HepG2 (cell line): ENCODE data around the gene C11orf21. TPM values are rescaled to one million over a fixed set of nuclear protein-coding genes. Genes with fewer than 3 reads are reported as not detected.
A peak's percentile ranks its signal among the peaks of the same experiment; 100 is the strongest.

Experiments used
- ATAC-seq: fragments of 200-7000 bp; cut with Tn5 transposase; 3 replicates; pipeline ENCODE4 v1.9.1; 2020; ENCODE audit warnings: mild to moderate bottlenecking, moderate library complexity
- BruUV-seq: library from RNA; stranded (reverse); fragments of 400-500 nt; replicated peaks from 2 replicates; lab custom pipeline; 2021; lab: Mats Ljungman, UMichigan
- CTCF ChIA-PET: fragments of 300-600 bp; formaldehyde crosslinking; extraction: SDS; loops from one replicate; lab custom pipeline; 2021; ENCODE audit warnings: low total read pairs, inconsistent platforms, low intra/inter-chr PET ratio; lab: Yijun Ruan, JAX
- POLR2A ChIA-PET: fragments of 350-600 bp; sonication (Branson Sonifier 250); formaldehyde crosslinking; loops from one replicate; lab custom pipeline; 2020; ENCODE audit warnings: antibody characterized with exemption, inconsistent platforms; lab: Yijun Ruan, JAX
- DNase-seq: peaks from one replicate; pipeline ENCODE4 v3.0.0-alpha.2; 2015; ENCODE audit warnings: low spot score
- FAIRE-seq: peaks from 3 replicates; lab custom pipeline; 2011; peaks lifted over from hg19 to GRCh38; lab: Jason Lieb, UNC
- H2AFZ ChIP-seq: one replicate; pipeline ENCODE4 v1.6.1; 2011; ENCODE audit warnings: low read length, inconsistent platforms
- H3K27ac ChIP-seq: fragments of 300-600 bp; 3 replicates; pipeline ENCODE4 v1.8.0; 2011; ENCODE audit warnings: mixed run types, mild to moderate bottlenecking, mixed read lengths, low read length, inconsistent platforms; ENCODE audit not compliant: insufficient read depth; ENCODE audit errors: extremely low read length
- H3K27me3 ChIP-seq, 2 experiments: fragments of 200-600 bp in 1 of 2; 2 replicates in 1 of 2; 3 replicates in 1 of 2; pipeline versions ENCODE4 v1.6.0 to v1.8.0; 2011; ENCODE audit warnings: low read length in 2 of 2, mild to moderate bottlenecking in 2 of 2, moderate library complexity in 2 of 2, inconsistent platforms in 1 of 2; ENCODE audit not compliant: insufficient read depth in 2 of 2, control insufficient read depth in 1 of 2
- H3K36me3 ChIP-seq, 2 experiments: fragments of 200-600 bp in 1 of 2; replicated peaks in 1 of 2; 2 replicates in 1 of 2; 3 replicates in 1 of 2; pipeline versions ENCODE4 v1.5.1 to v1.8.0; 2011; ENCODE audit warnings: low read length in 2 of 2, inconsistent platforms in 1 of 2; ENCODE audit not compliant: insufficient read depth in 2 of 2, control insufficient read depth in 1 of 2
- H3K4me1 ChIP-seq: 2 replicates; pipeline ENCODE4 v1.5.1; 2012; ENCODE audit warnings: low read length, inconsistent platforms; ENCODE audit not compliant: insufficient read depth
- H3K4me2 ChIP-seq: 2 replicates; pipeline ENCODE4 v1.6.0; 2011; ENCODE audit warnings: low read depth, low read length, inconsistent platforms
- H3K4me3 ChIP-seq, 3 experiments: fragments of 200-600 bp in 1 of 3; sonication (generic), shearing (Covaris generic) in 1 of 3; replicated peaks in 1 of 3; 2 replicates each; pipeline ENCODE4 v1.5.1; 2011 to 2016; ENCODE audit warnings: low read length in 3 of 3, inconsistent platforms in 2 of 3, low read depth in 2 of 3, mild to moderate bottlenecking in 2 of 3, control low read depth in 1 of 3, mixed read lengths in 1 of 3; ENCODE audit not compliant: insufficient read depth in 1 of 3
- H3K79me2 ChIP-seq: one replicate; pipeline ENCODE4 v1.6.1; 2011; ENCODE audit warnings: low read length, inconsistent platforms; ENCODE audit not compliant: insufficient read depth
- H3K9ac ChIP-seq: 2 replicates; pipeline ENCODE4 v1.6.0; 2011; ENCODE audit warnings: mild to moderate bottlenecking, low read depth, low read length, inconsistent platforms; ENCODE audit not compliant: insufficient read depth
- H3K9me3 ChIP-seq: 2 replicates; pipeline ENCODE4 v1.5.1; 2012; ENCODE audit warnings: mild to moderate bottlenecking, low read length
- H4K20me1 ChIP-seq: 2 replicates; pipeline ENCODE4 v1.6.0; 2011; ENCODE audit warnings: inconsistent platforms, mild to moderate bottlenecking, low read length, moderate library complexity; ENCODE audit not compliant: insufficient read depth
- CEBPB ChIP-seq: IDR thresholded peaks from 2 replicates; pipeline ENCODE4 v1.6.1; 2011; ENCODE audit warnings: low read depth, low read length, improper control_type of control experiment, borderline replicate concordance
- ZNF280D ChIP-seq: sonication (generic); formaldehyde crosslinking; IDR thresholded peaks from 2 replicates; pipeline ENCODE4 v1.5.1; 2020; ENCODE audit warnings: mild to moderate bottlenecking, missing genetic modification reagents
- ZNF550 ChIP-seq: sonication (generic); formaldehyde crosslinking; IDR thresholded peaks from 2 replicates; pipeline ENCODE4 v1.4.0; 2020; ENCODE audit warnings: mild to moderate bottlenecking, missing genetic modification reagents, borderline replicate concordance
- ZNF891 ChIP-seq: sonication (generic); formaldehyde crosslinking; IDR thresholded peaks from 2 replicates; pipeline ENCODE4 v1.5.0; 2020; ENCODE audit warnings: mild to moderate bottlenecking, missing genetic modification reagents
- WGBS: methylation state at CpG from one replicate; pipeline ENCODE4 v1.1.6; 2017; ENCODE audit warnings: low lambda C conversion rate; 5-methylcytosine and 5-hydroxymethylcytosine counted together
- in situ Hi-C: cut with HindIII; loops from 2 replicates; pipeline ENCODE4 v1.10.0; 2017; ENCODE audit warnings: low pct_unique_long_range_greater_than_20kb; ENCODE audit not compliant: extremely low pct_ligation_motif_present
- intact Hi-C: fragments of 100-400 bp; cut with micrococcal nuclease; formaldehyde crosslinking; loops from one replicate; pipeline ENCODE4 v1.10.0; 2022; ENCODE audit not compliant: unreplicated experiment
- polyA plus RNA-seq, 8 experiments: library from polyadenylated mRNA; depleted of rRNA in 3 of 8; stranded (reverse) in 7 of 8; unstranded in 1 of 8; fragments of >200 nt; fragmentation: Illumina TruSeq in 4 of 8; extraction: Trizol in 4 of 8; gene quantifications; 2 replicates each; pipeline versions ENCODE4 v1.2.1 to v1.2.3, GENCODE V29; 2011 to 2016; ENCODE audit warnings: low read depth in 4 of 8, missing spikeins in 1 of 8, mixed read lengths in 1 of 8; ENCODE audit not compliant: insufficient read depth in 1 of 8
- total RNA-seq, 5 experiments: library from RNA; depleted of rRNA; stranded (reverse); fragments of >200 nt; fragmentation: Illumina TruSeq; extraction: Trizol; gene quantifications; 2 replicates each; pipeline ENCODE4 v1.2.3, GENCODE V29; 2016; ENCODE audit warnings: low read depth in 1 of 5

C11orf21 gene
- total and polyA plus RNA-seq, 2 of the 13 experiments (the other 11 are each of a cell fraction or from before 2014, with no cell fraction given), result 0.08 TPM; not detected in 1

- intact Hi-C loops (no loop called here), in situ Hi-C loops (no loop called here)
- Histone ChIP-seq H3K79me2 (no peaks in the 10 kb centered on the region), H4K20me1 (no peaks in the 10 kb centered on the region), H3K9me3 (no peaks in the 10 kb centered on the region), H2AFZ (no peak overlapping the region), H3K27ac (no peak overlapping the region), H3K4me1 (no peaks in the 10 kb centered on the region), H3K9ac (no peak overlapping the region), H3K36me3 (no peaks in the 10 kb centered on the region), H3K4me3 (no peak overlapping the region), H3K27me3 (peaks cover 7 to 26% of the 10 kb centered on the region in 2 experiments; a peak in 4 of 5 replicates), H3K4me2 (no peak overlapping the region)
- POLR2A ChIA-PET, result no interaction called here
- WGBS, result 32% methylated on average over 5 of the region's 23 CpGs
- TF ChIP-seq ZNF891 (CRISPR knock-in tag), result 0 out of 2 replicates have a peak, but pooled peaks have one; percentile 21
- no peak for TF ChIP-seq ZNF280D (CRISPR knock-in tag)
- no peak for TF ChIP-seq CEBPB
- no peak for TF ChIP-seq ZNF550 (CRISPR knock-in tag)
- no peak for ATAC-seq
- no peak for FAIRE-seq
- CTCF ChIA-PET, result no interaction called here
- DNase-seq, result no peak
- BruUV-seq, result no TSS peak
These were observed 19.0 kb upstream of the C11orf21 start for GRCh38 chr11:2320568-2321310.
